NCI-H146 (cell line): ENCODE results near the gene DOCK4.
"Not testable (repeated sequence)": the region's sequence is repeated elsewhere in the genome, so short reads cannot be mapped to it uniquely, and the experiment has no call there.

Experiments used
- DNase-seq: peaks from one replicate; lab custom pipeline; 2025; lab: John Stamatoyannopoulos, UW

Gene DOCK4

GRCh38 chr7:111952783-111953182, 253.4 kb downstream of the DOCK4 start:
- no peak for DNase-seq

- no peak for DNase-seq
Measured at GRCh38 chr7:111951052-111951451, 255.1 kb downstream of the DOCK4 start.

GRCh38 chr7:111942450-111943081, 263.6 kb downstream of the DOCK4 start:
- no peak for DNase-seq

GRCh38 chr7:111937163-111937562, 269.0 kb downstream of the DOCK4 start:
- DNase-seq: no peak

GRCh38 chr7:111933609-111934008, 272.6 kb downstream of the DOCK4 start:
- DNase-seq: no peak

GRCh38 chr7:111931958-111932357, 274.2 kb downstream of the DOCK4 start:
- no peak for DNase-seq

GRCh38 chr7:111931016-111931517, 275.1 kb downstream of the DOCK4 start:
- peak; percentile 51 for DNase-seq

- no peak for DNase-seq
Measured at GRCh38 chr7:111929264-111929663, 276.9 kb downstream of the DOCK4 start.

GRCh38 chr7:111927353-111928019, 278.7 kb downstream of the DOCK4 start:
- DNase-seq: no peak

GRCh38 chr7:111920329-111920728, 285.9 kb downstream of the DOCK4 start:
- DNase-seq: peak; percentile 2

GRCh38 chr7:111919631-111920179, 286.5 kb downstream of the DOCK4 start:
- DNase-seq: no peak

GRCh38 chr7:111919164-111919563, 287.0 kb downstream of the DOCK4 start:
- DNase-seq: no peak

GRCh38 chr7:111918461-111918860, 287.7 kb downstream of the DOCK4 start:
- DNase-seq: no peak

- DNase-seq: not testable (repeated sequence)
Measured at GRCh38 chr7:111917404-111917803, 288.8 kb downstream of the DOCK4 start.

- DNase-seq: no peak
Measured at GRCh38 chr7:111914291-111914690, 291.9 kb downstream of the DOCK4 start.

GRCh38 chr7:111911166-111911961, 294.8 kb downstream of the DOCK4 start:
- DNase-seq: no peak

- DNase-seq: no peak
Measured at GRCh38 chr7:111910656-111911055, 295.5 kb downstream of the DOCK4 start.

GRCh38 chr7:111908673-111909072, 297.5 kb downstream of the DOCK4 start:
- DNase-seq: not testable (repeated sequence)

GRCh38 chr7:111903797-111904196, 302.4 kb downstream of the DOCK4 start:
- DNase-seq: no peak

GRCh38 chr7:111903016-111903415, 303.2 kb downstream of the DOCK4 start:
- no peak for DNase-seq

GRCh38 chr7:111900283-111900682, 305.9 kb downstream of the DOCK4 start:
- DNase-seq: no peak

- DNase-seq: no peak
Measured at GRCh38 chr7:111895049-111895448, 311.1 kb downstream of the DOCK4 start.
